ENCODE data around the gene RPL23.

The RPL23 gene

GRCh38 chr17:38875477-38876075, 22.1 kb upstream of the RPL23 start:
- TF ChIP-seq POLR2A (IDR thresholded peaks at IDR 0.05; ENCODE audit: low read depth, low read length): no peak
- no peak for TF ChIP-seq TAF1 (IDR thresholded peaks at IDR 0.05; ENCODE audit: low read depth, low read length)
- no peak for TF ChIP-seq POLR2AphosphoS5 (IDR thresholded peaks at IDR 0.05; ENCODE audit: low read depth, low read length)
- no peak for TF ChIP-seq POU2F2 (IDR thresholded peaks at IDR 0.05; ENCODE audit: low read depth, low read length)
- TF ChIP-seq PAX5 (IDR thresholded peaks at IDR 0.05; ENCODE audit: insufficient read depth, low read length, severe bottlenecking): no peak
- no peak for TF ChIP-seq SPI1 (IDR thresholded peaks at IDR 0.05; ENCODE audit: low read depth, low read length)
- no peak for FAIRE-seq
- DNase-seq (ENCODE audit: insufficient read length, low spot score): no peak

GRCh38 chr17:38874505-38875400, 21.2 kb upstream of the RPL23 start:
- TF ChIP-seq POU2F2 (IDR thresholded peaks at IDR 0.05; ENCODE audit: low read depth, low read length): no peak
- TF ChIP-seq POLR2A (IDR thresholded peaks at IDR 0.05; ENCODE audit: low read depth, low read length): no peak
- no peak for TF ChIP-seq PAX5 (IDR thresholded peaks at IDR 0.05; ENCODE audit: insufficient read depth, low read length, severe bottlenecking)
- TF ChIP-seq SPI1 (IDR thresholded peaks at IDR 0.05; ENCODE audit: low read depth, low read length): no peak
- TF ChIP-seq TAF1 (IDR thresholded peaks at IDR 0.05; ENCODE audit: low read depth, low read length): no peak
- TF ChIP-seq POLR2AphosphoS5 (IDR thresholded peaks at IDR 0.05; ENCODE audit: low read depth, low read length): no peak
- no peak for DNase-seq (ENCODE audit: insufficient read length, low spot score)
- FAIRE-seq: no peak

- FAIRE-seq: no peak
- no peak for TF ChIP-seq POLR2A (IDR thresholded peaks at IDR 0.05; ENCODE audit: low read depth, low read length)
- no peak for TF ChIP-seq TAF1 (IDR thresholded peaks at IDR 0.05; ENCODE audit: low read depth, low read length)
- no peak for TF ChIP-seq SPI1 (IDR thresholded peaks at IDR 0.05; ENCODE audit: low read depth, low read length)
- no peak for TF ChIP-seq POU2F2 (IDR thresholded peaks at IDR 0.05; ENCODE audit: low read depth, low read length)
- no peak for TF ChIP-seq POLR2AphosphoS5 (IDR thresholded peaks at IDR 0.05; ENCODE audit: low read depth, low read length)
- TF ChIP-seq PAX5 (IDR thresholded peaks at IDR 0.05; ENCODE audit: insufficient read depth, low read length, severe bottlenecking): no peak
- no peak for DNase-seq (ENCODE audit: insufficient read length, low spot score)
Measured at GRCh38 chr17:38873640-38874380, 20.3 kb upstream of the RPL23 start.

- TF ChIP-seq PAX5 (IDR thresholded peaks at IDR 0.05; ENCODE audit: insufficient read depth, low read length, severe bottlenecking) (no peak), POLR2AphosphoS5 (IDR thresholded peaks at IDR 0.05; ENCODE audit: low read depth, low read length) (no peak), POLR2A (IDR thresholded peaks at IDR 0.05; ENCODE audit: low read depth, low read length) (no peak), POU2F2 (IDR thresholded peaks at IDR 0.05; ENCODE audit: low read depth, low read length) (no peak), TAF1 (IDR thresholded peaks at IDR 0.05; ENCODE audit: low read depth, low read length) (no peak), SPI1 (IDR thresholded peaks at IDR 0.05; ENCODE audit: low read depth, low read length) (no peak)
- no peak for FAIRE-seq
- DNase-seq (ENCODE audit: insufficient read length, low spot score): no peak
Measured at GRCh38 chr17:38872671-38873385, 19.3 kb upstream of the RPL23 start.

GRCh38 chr17:38872027-38872511, 18.5 kb upstream of the RPL23 start:
- FAIRE-seq (peak; percentile 80), DNase-seq (ENCODE audit: insufficient read length, low spot score) (no peak)
- TF ChIP-seq PAX5 (IDR thresholded peaks at IDR 0.05; ENCODE audit: insufficient read depth, low read length, severe bottlenecking): no peak
- TF ChIP-seq SPI1 (IDR thresholded peaks at IDR 0.05; ENCODE audit: low read depth, low read length): 0 out of 2 replicates have a peak, but pooled peaks have one; percentile 13
- no peak for TF ChIP-seq POU2F2 (IDR thresholded peaks at IDR 0.05; ENCODE audit: low read depth, low read length)
- no peak for TF ChIP-seq POLR2A (IDR thresholded peaks at IDR 0.05; ENCODE audit: low read depth, low read length)
- TF ChIP-seq TAF1 (IDR thresholded peaks at IDR 0.05; ENCODE audit: low read depth, low read length): no peak
- TF ChIP-seq POLR2AphosphoS5 (IDR thresholded peaks at IDR 0.05; ENCODE audit: low read depth, low read length): no peak

GRCh38 chr17:38871247-38872015, 17.9 kb upstream of the RPL23 start:
- TF ChIP-seq PAX5 (IDR thresholded peaks at IDR 0.05; ENCODE audit: insufficient read depth, low read length, severe bottlenecking) (no peak), POLR2AphosphoS5 (IDR thresholded peaks at IDR 0.05; ENCODE audit: low read depth, low read length) (no peak), POU2F2 (IDR thresholded peaks at IDR 0.05; ENCODE audit: low read depth, low read length) (no peak), TAF1 (IDR thresholded peaks at IDR 0.05; ENCODE audit: low read depth, low read length) (no peak)
- DNase-seq (ENCODE audit: insufficient read length, low spot score) (no peak), FAIRE-seq (peak; percentile 5)

GRCh38 chr17:38870259-38871165, 17.0 kb upstream of the RPL23 start:
- FAIRE-seq: peak; percentile 74
- DNase-seq (ENCODE audit: insufficient read length, low spot score): peak; percentile 69
- TF ChIP-seq POU2F2 (IDR thresholded peaks at IDR 0.05; ENCODE audit: low read depth, low read length) (no peak), SPI1 (IDR thresholded peaks at IDR 0.05; ENCODE audit: low read depth, low read length) (no peak), PAX5 (IDR thresholded peaks at IDR 0.05; ENCODE audit: insufficient read depth, low read length, severe bottlenecking) (no peak), POLR2AphosphoS5 (IDR thresholded peaks at IDR 0.05; ENCODE audit: low read depth, low read length) (no peak), POLR2A (IDR thresholded peaks at IDR 0.05; ENCODE audit: low read depth, low read length) (no peak), TAF1 (IDR thresholded peaks at IDR 0.05; ENCODE audit: low read depth, low read length) (no peak)

Measured in GM12891 (cell line).